NCI-H510A (cell line): Measurements from ENCODE around the gene TBC1D9.

Experiments
- DNase-seq: peaks from one replicate; lab custom pipeline; 2025; lab: John Stamatoyannopoulos, UW

The TBC1D9 gene

DNA sequence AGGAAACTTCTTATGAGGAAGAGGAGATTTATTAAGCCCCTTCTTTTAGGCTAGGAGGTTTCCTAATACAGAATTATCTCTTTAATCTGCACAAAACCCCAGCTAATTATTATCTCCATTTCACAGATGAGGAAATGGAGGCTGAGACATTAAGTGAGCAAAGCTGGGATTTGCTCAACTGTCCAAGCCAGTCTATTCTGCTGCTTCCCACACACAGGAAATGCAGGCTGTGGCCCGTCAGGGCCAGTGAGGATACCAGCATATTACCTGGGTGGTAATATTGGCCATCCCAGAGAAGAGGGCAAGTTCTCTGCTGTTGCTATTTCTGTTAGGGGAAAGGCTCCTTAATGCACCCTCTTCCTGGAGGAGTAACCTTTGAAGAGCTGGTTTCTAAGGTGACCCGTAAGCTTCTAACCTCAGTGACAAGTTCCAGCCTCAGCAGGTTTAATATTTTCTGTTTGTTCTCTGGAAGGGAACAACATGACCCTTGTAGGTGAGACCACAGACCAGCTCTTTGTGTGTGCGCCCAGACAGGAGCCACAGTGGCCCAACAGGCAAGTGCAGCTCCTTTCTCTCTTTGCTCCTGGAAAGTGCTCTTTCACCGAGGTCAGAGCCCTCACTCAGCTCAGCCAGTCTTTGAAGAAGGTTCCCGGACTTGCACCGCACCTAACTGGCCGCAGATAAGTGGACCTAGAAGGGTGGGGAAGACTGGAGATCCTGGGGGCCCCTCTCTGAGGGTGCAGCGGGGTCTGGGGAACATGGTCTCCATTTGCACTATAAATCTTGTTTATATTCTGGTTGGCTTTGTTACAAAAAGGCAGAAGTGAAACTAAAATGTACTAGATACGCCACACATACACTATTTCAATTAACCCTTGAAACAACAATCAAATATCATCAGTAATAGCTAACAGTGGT, 35.5 kb downstream of the TBC1D9 start:
- DNase-seq = no peak

DNA sequence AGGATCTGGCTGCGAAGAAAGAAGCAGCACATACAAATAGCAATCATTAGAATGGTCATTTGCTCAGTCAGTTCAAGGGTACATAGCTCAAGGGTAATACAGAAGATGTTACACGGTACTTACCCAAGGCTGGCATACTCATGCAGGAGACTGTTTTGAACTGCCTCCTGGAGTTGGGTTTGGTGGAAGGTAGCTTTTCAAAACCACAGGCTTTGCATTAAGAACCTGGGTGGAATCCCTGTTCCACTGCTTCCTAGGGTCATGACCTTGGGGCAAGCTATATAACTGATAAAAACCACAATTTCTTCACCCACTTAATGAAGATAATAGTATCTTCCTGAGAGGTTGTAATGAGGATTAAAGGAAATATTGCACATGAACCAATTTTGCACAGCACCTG, 36.5 kb downstream of the TBC1D9 start:
- DNase-seq = no peak

DNA sequence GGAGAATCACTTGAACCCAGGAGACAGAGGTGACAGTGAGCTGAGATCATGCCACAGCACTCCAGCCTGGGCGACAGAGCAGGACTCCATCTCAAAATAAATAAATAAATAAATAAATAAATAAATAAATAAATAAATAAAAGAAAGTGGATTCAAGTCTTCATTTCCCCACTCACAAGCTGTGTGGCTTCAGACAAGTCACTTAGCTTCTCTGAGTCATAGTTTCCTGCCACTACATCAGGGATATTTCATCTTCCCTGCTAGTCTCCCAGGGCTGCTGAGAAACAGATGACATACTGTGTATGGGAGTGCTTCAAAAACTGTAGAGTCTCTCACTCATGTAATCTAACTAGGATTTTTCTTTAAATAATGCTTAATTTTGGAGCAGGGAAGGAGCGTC, 37.2 kb downstream of the TBC1D9 start:
- DNase-seq = no peak

DNA sequence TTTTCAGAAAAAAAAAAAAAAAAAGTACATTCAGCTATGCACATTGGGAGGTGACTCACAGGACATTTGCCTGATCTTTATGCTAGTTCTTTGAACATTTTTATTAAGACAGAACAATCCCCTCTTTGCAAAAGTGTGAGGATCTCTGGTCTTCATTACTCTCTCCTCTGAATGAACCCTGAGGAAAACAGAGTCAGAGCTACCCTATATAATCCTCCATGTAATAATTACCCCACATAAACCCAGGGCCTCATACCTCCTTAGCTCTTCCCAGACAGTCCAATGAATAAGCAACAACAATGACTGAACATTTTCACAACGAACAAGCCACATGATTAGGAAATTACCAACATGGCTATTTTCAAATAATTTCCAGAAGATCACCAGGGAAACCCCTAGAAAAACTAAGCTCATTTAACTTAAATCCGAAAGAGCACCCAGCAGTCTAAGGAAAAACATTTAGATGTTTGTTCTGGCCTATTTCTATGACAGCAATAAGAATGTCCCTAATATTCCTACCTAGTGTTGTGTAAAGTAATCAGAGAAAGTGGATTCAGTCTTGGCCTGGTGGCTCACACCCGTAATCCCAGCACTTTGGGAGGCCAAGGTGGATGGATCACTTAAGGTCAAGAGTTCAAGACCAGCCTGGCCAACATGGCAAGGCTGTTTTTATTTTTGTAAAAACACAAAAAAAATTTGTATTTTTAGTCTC, 37.8 kb downstream of the TBC1D9 start:
- no peak for DNase-seq

DNA sequence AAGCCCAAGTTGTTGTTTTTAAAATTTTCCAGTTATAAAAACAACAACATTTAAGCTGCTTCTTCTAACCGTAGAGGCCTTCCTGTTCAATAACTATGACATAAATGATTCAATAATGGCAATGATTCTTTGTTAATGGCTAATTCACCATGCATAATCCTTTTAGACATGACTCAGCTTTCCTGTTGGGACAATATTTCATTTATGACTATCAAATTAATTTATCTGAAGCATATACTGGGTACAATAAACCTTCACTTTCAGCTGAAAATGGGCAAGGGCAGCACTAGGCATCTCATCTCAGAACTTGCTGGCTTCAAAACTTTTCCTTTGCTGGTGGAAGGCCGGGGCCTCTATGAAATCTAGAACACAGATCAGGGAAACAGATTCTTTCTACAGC, 38.9 kb downstream of the TBC1D9 start:
- no peak for DNase-seq

DNA sequence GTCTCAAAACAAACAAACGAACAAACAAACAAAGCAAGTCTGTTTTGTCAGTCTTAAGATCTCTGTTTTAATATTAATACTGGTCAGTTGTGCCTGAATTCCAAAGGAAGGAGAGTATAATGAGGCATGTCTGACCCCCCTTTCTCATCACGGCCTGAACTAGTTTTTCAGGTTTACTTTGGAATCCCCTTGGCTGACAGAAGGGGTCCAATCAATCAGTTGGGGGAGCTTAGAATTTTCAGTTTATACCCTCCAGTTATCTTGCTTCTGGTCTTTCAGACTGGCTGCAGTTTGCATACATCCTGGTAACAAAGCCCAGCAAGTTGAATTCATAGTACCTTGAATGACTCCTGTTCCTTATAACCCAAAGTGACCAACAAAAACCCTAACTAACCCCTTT, 41.1 kb downstream of the TBC1D9 start:
- DNase-seq = no peak

DNA sequence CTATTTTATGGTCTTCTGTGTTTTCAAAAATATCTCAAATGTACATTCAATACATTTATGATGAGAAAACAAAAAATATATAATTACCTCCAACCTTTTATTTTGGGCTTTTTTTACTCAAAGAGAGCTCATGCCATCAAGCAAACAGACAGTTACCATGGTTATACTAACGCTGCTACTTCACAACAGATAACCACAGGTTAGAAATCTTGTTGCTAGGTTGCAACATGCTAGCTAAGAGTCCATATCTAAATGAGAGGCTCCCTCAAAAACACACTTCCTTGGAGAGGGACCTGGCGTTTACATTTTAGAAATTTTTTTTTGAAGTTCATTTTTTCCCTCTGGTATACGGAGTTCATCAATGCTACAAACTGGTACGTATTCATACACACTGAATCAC, 44.3 kb downstream of the TBC1D9 start:
- no peak for DNase-seq

DNA sequence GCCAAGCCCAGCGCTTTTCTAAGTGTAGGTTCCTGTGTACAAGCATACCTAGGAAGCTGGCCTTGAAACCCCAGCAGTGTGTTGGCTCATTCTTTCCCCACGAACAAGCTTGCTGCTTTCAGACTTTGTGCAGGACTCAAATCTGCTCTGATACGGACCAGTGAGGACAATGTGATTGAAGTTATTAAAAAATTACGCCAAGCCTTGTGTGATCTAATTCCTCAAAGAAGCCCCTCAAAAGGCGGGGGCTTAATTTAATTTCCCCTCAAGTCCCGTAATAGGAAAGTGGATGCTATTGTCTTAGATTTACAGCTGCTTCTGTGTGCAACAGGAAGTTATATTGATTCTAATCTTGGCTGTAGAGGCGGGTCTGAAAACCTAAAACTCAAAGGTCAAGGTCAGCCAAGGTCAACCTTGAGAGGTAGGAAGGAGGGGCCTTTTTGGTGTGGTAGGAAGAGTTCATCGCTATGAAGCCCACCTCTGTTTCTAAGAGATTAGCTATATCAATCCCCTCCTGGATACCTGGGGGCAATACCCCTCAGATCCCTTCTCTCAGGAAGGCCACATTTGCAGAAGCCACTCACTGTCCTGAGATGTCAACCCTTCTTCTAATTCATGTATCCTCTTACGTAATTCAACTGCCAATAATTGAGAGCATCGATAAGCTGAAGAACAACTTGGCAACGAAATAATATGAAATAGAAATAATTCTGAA, 45.1 kb downstream of the TBC1D9 start:
- DNase-seq = no peak

DNA sequence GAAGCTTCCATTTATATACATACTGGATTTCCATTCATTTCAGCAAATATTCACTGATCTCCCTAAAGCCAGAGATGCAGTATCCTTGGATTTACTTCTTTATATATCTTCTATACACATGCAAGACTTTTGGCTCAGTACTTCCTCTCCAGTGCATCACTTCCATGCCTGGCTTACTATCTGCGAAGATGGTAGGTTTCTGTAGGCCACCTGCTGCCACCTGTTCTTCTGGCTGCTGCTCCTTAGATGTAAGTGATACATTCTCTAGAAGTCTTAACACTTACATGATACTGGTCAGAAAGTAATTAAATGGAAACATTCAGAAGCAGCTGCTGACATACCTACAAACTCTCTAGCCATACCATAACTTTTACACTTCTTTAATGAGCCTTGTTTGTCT, 48.9 kb downstream of the TBC1D9 start:
- no peak for DNase-seq

DNA sequence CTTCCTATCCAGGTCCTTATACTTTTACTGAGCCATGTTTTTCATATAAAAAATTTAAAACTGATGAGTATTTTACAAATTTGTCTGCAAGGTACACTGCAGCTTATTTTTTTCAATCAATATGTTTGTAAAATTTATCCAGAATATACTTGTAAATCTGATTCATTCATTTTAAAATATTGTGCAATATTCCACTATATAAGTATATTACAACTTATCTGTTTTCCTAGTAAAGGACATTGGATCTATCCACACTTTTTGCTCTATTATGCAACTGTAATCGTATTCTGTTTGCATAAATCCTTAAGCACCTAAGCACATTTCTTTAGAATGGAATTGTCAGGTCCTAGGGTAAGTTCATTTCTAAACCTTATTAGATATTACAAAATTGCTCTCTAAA, 49.5 kb downstream of the TBC1D9 start:
- no peak for DNase-seq

DNA sequence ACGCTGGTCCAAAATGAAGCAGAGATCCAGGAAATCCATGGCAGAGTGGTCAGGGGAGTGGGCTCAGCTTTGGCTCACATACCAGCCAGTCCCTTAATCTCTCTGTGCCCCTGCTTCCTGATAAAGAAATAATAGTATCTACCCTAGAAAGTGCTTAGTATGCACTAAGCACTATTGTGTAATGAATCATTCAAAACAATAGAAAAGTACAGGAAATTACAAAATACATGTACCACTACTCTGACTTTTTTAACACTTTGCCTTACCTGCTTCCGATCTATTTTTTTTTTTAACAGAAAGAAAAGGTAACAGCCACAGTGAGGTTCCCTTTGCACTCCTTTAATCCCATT, 49.9 kb downstream of the TBC1D9 start:
- DNase-seq = no peak

DNA sequence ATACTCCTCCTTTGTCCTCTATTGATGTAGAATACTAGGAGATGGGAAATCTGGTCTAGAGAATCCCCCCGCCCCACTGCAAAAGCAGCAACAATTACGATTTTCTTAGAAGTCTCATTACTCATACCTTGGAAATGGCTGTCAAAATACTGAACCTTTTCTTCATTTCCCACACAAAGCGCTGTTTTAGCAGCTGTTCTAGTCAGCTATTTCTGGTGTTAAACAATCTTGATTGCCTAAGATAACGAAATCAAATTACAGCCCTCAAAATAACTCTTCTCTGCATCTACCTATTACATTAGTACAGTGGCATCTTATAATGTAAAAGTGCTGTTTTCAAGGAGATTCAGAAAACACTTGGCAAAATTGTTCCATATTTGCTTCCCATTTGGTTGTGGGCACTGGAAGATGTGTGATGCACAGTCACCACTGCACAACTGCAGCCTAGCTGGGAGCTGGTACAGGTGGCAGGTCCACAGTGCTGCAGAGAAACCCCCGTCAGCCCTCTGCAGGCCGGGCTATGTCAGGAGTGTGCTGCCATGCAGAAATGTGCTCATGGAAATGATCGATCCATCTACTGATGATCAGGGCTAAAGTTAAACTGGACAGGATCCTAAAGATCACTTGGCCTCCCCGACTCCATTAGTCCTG, 50.4 kb downstream of the TBC1D9 start:
- DNase-seq = no peak

DNA sequence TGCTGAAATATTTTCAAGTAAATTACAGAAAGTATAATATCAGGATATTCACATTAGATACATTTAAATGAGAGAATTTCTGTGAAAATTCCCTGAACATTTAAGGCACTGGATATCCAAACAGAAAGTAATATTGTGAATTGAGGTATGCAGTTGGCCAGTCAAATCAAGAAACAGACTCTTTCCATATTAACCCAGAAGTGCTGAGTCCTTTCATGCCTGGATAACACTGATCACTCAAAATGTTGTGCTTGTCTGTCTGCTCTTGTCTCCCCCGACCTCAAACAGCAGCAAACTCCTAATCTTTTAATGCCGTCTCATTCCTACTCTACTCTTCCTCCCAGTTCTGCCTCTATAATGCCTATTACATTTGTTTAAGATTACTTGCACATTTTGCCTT, 51.2 kb downstream of the TBC1D9 start:
- no peak for DNase-seq

DNA sequence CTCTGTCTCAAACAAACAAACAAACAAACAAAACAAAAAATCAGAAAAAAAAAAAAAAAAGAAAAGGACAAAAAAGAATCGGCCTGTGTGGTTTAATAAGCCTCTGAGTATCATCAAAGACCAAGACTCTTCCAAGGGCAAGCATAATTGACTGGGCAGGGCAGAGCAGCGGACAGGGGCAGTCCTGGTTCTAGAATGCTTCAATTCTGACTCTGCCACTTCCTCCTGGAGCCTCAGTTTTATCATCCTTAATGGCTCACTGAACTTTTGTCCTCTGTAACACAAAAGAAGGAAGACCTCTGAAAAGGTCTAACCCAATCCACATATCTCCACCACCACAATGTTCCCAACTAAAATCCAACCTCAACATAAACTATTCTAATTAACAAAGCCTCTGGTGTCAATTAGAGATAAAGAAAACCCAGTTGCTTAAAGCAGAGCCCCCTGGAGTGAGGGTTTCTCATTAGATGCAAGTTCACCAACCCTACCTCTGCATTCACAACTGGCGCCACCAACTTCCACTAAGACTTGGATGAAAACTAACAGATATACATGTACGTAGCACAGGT, 51.7 kb downstream of the TBC1D9 start:
- no peak for DNase-seq

DNA sequence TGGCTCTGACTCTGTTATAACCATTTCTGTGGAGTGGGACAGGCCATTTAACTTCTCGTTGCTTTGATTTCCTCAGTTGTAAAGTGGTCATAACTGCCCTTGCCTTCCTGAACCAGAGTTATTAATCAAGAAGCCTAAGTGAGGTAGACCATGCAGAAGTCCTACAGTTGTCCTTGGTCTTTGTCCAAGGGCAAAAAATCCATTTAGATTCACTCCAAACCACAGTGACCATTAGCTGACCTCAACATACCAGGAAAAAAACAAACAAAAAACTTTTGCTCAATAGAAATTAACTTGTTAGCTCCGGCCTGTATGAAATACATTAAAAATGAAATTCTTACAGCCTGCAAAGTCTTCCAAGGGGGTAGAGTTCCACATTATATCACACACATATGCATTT, 52.7 kb downstream of the TBC1D9 start:
- DNase-seq = no peak

DNA sequence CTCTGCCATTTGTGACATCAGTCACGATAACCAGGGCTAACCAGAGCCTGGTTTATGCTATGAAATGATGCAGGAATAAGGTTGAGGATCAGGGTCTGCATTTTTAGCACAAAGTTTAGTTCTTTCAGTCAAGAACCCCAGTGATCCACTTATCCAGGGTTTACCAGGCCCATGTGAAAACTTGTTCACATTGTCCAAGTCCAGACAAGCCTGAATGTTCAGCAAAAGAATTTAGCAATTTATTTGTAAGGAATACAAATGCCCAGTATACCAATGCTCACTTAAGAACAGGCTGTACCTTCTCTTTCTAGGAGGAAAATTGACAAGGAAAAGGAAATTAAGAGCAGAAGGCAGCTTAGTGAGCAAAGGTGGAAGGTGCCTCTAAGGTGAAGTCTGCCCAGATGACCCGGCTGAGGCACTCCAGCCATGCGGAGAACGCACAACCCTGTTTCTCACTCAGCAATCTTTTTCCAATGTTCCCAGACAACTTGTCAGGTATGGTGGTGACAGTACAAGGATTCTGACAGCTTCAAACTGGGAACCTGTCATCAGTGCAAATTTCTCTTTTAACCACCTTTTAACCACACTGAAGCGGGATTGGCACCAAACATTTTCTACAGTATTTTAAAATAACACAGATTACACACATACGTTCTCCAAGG, 54.0 kb downstream of the TBC1D9 start:
- DNase-seq = no peak

DNA sequence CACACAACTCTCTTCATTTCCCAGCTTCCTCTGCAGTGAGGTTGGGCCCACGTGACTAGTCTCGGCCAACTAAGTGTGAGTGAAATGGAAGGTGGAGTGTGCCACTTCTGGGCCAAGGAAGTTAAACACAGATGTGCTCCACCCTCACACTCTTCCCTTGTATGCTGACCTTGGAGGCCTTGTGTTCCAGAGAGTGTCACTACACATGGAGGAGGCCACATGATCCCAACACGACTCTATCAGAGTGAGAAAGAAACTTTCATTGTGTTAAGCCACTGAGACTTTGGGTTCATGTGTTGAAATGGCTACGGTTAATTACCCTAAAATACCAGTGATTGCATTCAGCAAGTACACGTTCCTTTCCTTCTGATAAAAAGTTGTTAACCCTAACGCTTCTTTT, 55.1 kb downstream of the TBC1D9 start:
- no peak for DNase-seq

DNA sequence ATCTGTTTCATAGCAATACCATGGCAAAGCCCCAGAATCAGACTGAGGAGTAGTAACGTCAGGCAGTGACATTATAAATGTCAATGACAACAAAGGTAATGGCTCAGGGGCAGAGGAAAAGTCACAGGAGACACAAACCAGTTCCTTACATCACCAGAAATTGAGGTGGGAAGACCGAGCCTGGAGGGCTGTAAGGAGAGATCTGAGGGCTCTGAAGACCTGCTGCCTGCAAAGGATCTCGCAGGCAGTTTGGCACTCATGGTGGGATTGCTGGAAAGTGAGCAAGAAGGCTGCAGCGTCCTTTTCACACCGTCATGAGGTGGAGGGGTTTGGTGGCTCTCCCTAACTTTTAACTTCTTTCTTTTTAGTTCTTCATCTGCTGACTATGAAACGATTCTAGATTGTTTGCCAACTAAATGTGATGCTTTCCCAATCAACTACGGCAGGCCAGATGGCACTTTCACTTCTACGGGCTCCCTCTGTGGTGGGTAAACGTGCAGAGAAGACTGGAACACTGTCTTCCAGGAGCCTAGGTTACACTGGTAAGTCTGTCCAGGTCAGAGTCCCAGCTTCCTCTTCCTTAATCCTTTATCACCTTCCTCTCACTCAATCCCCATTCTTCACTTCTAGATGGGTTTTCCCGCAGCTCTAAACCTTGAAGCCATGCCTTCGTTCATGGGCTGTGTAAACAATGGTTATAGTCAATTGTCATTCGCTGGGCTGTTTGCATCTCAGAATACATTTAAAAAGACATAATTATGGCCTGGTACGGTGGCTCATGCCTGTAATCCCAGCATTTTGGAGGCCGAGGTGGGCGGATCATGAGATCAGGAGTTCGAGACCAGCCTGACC, 58.2 kb downstream of the TBC1D9 start:
- no peak for DNase-seq

DNA sequence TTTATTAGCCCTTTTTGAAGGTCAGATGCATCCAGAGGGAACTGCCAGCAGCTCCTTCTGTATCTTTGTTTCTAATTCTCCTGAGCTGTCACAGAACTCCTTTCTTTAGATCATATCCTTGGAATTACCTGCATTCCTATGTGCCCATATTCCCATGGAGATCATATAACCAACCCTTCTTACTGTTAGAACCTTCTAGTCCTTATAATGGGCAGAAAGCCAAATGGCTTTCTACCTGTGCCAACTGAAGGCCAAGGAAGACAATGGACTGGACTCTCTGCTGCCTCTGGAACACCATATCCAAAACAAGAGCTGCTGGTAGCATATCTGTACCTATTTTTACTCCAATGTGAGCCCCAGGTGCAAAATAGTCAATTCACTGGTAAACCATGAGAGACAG, 60.7 kb downstream of the TBC1D9 start:
- DNase-seq = no peak

DNA sequence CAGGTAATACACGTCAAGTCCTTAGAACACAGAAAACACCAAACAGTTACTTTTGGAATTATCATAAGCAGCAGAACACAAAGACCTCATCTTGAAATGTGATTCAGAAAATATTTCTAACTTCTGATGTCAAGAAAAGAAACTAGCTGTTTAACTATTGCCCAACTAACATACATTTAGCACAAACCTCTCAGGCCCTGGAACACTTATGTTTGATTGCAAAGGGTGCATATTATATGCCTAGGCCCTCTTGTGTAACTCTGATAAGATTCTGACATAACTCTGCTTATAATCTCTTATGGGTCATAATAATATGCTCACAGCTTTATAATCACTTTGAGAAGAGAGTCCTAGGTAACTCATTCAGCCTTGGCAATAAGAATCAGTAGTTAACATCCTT, 62.6 kb downstream of the TBC1D9 start:
- DNase-seq = no peak

DNA sequence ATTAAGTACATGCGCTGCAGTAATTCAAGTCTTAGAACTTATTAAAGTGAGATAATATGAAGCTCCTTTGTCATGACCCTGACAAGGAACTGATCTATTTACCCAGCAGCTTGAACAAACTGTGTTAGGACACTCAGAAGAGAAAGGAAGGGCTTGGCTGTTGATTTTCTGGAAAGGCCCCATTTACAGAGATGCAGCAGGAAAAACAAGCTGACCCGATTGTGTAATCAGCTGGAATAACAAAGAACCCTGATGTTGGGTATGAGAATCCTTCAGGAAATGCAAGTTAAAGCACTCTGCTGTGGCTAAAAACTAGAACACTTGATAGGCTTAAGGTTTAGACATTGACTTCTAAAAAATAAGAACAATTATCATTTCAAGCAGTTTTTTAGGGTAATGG, 64.8 kb downstream of the TBC1D9 start:
- DNase-seq = no peak
